SK-N-SH treated with all-trans-retinoic acid at 6 μM for 48 hours (cell line): ENCODE measurements around the gene WDR53.

Source experiments
- BACH2 ChIP-seq: fragments of 250-450 bp; sonication (Bioruptor Pico); IDR thresholded peaks from 2 replicates; pipeline ENCODE4 v1.9.0; 2021; ENCODE audit warnings: mild to moderate bottlenecking, borderline replicate concordance
- GLIS3 ChIP-seq: fragments of 250-450 bp; sonication (Bioruptor Pico); IDR thresholded peaks from 2 replicates; pipeline ENCODE4 v1.5.0; 2020; ENCODE audit warnings: mild to moderate bottlenecking, moderate library complexity
- PATZ1 ChIP-seq: fragments of 250-450 bp; sonication (Bioruptor Pico); IDR thresholded peaks from 2 replicates; pipeline ENCODE4 v1.8.0; 2020; ENCODE audit warnings: mild to moderate bottlenecking, moderate library complexity, borderline replicate concordance
- POU6F1 ChIP-seq: fragments of 250-450 bp; sonication (Bioruptor Pico); IDR thresholded peaks from 2 replicates; pipeline ENCODE4 v1.8.0; 2021; ENCODE audit warnings: low read depth, mild to moderate bottlenecking, moderate library complexity, borderline replicate concordance
- PPARA ChIP-seq: fragments of 250-450 bp; sonication (Bioruptor Pico); IDR thresholded peaks from 2 replicates; pipeline ENCODE4 v1.5.0; 2020; ENCODE audit warnings: mild to moderate bottlenecking, borderline replicate concordance
- RARB ChIP-seq: fragments of 250-450 bp; sonication (Bioruptor Pico); IDR thresholded peaks from 2 replicates; pipeline ENCODE4 v1.8.0; 2021; ENCODE audit warnings: mild to moderate bottlenecking, moderate library complexity
- ZFP3 ChIP-seq: fragments of 250-450 bp; sonication (Bioruptor Pico); IDR thresholded peaks from 2 replicates; pipeline ENCODE4 v1.5.0; 2020; ENCODE audit warnings: mild to moderate bottlenecking, moderate library complexity
- ZFP30 ChIP-seq: fragments of 450-650 bp; formaldehyde crosslinking; IDR thresholded peaks from 2 replicates; pipeline ENCODE4 v1.5.0; 2022; ENCODE audit warnings: mild to moderate bottlenecking, moderate library complexity
- ZNF70 ChIP-seq: fragments of 450-650 bp; formaldehyde crosslinking; IDR thresholded peaks from 2 replicates; pipeline ENCODE4 v1.5.0; 2020; ENCODE audit warnings: mild to moderate bottlenecking, moderate library complexity
- ZNF8 ChIP-seq: fragments of 450-650 bp; formaldehyde crosslinking; IDR thresholded peaks from 2 replicates; pipeline ENCODE4 v1.5.0; 2020; ENCODE audit warnings: mild to moderate bottlenecking, moderate library complexity
- TF ChIP-seq, protein P1 (sequence below): fragments of 250-450 bp; sonication (Bioruptor Pico); IDR thresholded peaks from 2 replicates; pipeline ENCODE4 v1.5.1; 2021; ENCODE audit warnings: mild to moderate bottlenecking, moderate library complexity
- TF ChIP-seq, protein P2 (sequence below): fragments of 250-450 bp; sonication (Bioruptor Pico); IDR thresholded peaks from 2 replicates; pipeline ENCODE4 v1.5.1; 2020; ENCODE audit warnings: low read depth, mild to moderate bottlenecking, moderate library complexity

DNA sequence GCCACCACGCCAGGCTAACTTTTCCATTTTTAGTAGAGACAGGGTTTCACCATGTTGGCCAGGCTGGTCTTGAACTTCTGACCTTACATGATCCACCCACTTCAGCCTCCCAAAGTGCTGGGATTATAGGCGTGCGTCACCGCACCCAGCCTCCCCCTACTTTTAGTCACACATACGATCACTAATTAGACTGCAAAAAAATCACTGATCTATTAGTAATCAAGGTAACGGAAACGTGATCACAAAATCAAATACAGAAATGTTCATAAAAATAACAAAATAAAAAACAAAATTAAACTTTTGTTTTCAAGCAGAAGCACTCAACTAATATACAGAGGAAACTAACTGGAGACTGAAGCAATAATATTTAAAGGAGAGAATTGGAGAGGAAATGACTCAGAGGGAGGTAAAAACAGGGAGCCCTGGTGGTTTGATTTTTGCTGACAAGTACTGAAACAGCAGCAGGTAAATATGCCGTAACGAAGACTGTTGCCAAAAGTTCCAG lies 4.6 kb downstream of the WDR53 start:
- TF ChIP-seq BACH2 (CRISPR knock-in tag) (no peak), PATZ1 (no peak), ZFP3 (CRISPR knock-in tag) (no peak), PPARA (CRISPR knock-in tag) (no peak), POU6F1 (no peak), ZNF70 (CRISPR knock-in tag) (no peak), ZNF8 (CRISPR knock-in tag) (no peak), ZFP30 (CRISPR knock-in tag) (no peak), RARB (CRISPR knock-in tag) (no peak), GLIS3 (CRISPR knock-in tag) (no peak)
- TF ChIP-seq, protein P1, sequence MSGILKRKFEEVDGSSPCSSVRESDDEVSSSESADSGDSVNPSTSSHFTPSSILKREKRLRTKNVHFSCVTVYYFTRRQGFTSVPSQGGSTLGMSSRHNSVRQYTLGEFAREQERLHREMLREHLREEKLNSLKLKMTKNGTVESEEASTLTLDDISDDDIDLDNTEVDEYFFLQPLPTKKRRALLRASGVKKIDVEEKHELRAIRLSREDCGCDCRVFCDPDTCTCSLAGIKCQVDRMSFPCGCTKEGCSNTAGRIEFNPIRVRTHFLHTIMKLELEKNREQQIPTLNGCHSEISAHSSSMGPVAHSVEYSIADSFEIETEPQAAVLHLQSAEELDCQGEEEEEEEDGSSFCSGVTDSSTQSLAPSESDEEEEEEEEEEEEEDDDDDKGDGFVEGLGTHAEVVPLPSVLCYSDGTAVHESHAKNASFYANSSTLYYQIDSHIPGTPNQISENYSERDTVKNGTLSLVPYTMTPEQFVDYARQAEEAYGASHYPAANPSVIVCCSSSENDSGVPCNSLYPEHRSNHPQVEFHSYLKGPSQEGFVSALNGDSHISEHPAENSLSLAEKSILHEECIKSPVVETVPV, result no peak
- TF ChIP-seq, protein P2, sequence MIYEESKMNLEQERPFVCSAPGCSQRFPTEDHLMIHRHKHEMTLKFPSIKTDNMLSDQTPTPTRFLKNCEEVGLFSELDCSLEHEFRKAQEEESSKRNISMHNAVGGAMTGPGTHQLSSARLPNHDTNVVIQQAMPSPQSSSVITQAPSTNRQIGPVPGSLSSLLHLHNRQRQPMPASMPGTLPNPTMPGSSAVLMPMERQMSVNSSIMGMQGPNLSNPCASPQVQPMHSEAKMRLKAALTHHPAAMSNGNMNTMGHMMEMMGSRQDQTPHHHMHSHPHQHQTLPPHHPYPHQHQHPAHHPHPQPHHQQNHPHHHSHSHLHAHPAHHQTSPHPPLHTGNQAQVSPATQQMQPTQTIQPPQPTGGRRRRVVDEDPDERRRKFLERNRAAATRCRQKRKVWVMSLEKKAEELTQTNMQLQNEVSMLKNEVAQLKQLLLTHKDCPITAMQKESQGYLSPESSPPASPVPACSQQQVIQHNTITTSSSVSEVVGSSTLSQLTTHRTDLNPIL (CRISPR knock-in tag), result no peak
